ENCODE measurements around the gene CEP120. TPM values are rescaled to one million over a fixed set of nuclear protein-coding genes. Genes with fewer than 3 reads are reported as not detected.

CEP120 gene
- total and polyA plus RNA-seq, 2 experiments from 2014 or later = 4.9 to 16.3 TPM

DNA sequence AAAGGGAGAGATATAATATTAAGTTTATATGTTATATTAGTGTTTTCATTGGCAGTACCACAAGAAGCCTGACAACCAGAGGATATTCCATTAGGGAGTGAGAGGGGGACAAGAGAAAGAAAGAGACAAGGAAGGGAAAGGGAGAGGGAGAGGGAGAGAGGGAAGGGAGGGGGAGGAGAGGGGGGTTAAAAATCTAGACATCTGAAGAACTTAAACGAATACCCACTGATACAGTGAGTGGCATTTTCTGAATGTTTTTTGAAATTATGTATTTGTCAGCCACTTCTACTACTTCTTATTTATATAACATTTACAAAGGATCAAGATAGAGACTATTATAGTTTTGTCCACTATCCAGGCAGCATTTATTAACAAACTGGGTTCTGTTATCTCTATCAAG lies 11.6 kb upstream of the CEP120 start:
- Mint-ChIP-seq H3K27ac (no peak overlapping the region), H3K27me3 (ENCODE audit: insufficient read depth, low read depth, poor library complexity) (peaks cover 2% of the 10 kb centered on the region), H3K9me3 (no peaks in the 10 kb centered on the region), H3K4me3 (no peak overlapping the region), H3K36me3 (ENCODE audit: low read depth) (no peaks in the 10 kb centered on the region), H3K4me1 (peaks cover 10% of the 10 kb centered on the region)
- Histone ChIP-seq H3K27ac (ENCODE audit: low read depth) (no peak overlapping the region), H3K79me2 (replicated peaks; ENCODE audit: insufficient read depth) (no peaks in the 10 kb centered on the region), H3K36me3 (ENCODE audit: insufficient read depth) (no peaks in the 10 kb centered on the region), H4K20me1 (replicated peaks; ENCODE audit: insufficient read depth) (no peaks in the 10 kb centered on the region), H3F3A (replicated peaks; ENCODE audit: low read depth) (no peaks in the 10 kb centered on the region), H3K27me3 (ENCODE audit: insufficient read depth) (no peaks in the 10 kb centered on the region), H2AFZ (no peak overlapping the region), H3K4me3 (no peak overlapping the region), H3K4me1 (ENCODE audit: insufficient read depth) (no peaks in the 10 kb centered on the region; the same call in 1 of the 2 replicates), H3K4me2 (no peak overlapping the region), H3K9me2 (ENCODE audit: insufficient read depth) (no peaks in the 10 kb centered on the region)
- no peak for TF ChIP-seq ZNF462 (CRISPR knock-in tag; IDR thresholded peaks at IDR 0.05)
- TF ChIP-seq CREB1 (CRISPR knock-in tag; IDR thresholded peaks at IDR 0.05; ENCODE audit: low read depth) = no peak
- no peak for TF ChIP-seq JUNB (IDR thresholded peaks at IDR 0.05; ENCODE audit: unreplicated experiment)
- no peak for TF ChIP-seq NANOG (IDR thresholded peaks at IDR 0.05; ENCODE audit: borderline replicate concordance)
- TF ChIP-seq, protein P1, sequence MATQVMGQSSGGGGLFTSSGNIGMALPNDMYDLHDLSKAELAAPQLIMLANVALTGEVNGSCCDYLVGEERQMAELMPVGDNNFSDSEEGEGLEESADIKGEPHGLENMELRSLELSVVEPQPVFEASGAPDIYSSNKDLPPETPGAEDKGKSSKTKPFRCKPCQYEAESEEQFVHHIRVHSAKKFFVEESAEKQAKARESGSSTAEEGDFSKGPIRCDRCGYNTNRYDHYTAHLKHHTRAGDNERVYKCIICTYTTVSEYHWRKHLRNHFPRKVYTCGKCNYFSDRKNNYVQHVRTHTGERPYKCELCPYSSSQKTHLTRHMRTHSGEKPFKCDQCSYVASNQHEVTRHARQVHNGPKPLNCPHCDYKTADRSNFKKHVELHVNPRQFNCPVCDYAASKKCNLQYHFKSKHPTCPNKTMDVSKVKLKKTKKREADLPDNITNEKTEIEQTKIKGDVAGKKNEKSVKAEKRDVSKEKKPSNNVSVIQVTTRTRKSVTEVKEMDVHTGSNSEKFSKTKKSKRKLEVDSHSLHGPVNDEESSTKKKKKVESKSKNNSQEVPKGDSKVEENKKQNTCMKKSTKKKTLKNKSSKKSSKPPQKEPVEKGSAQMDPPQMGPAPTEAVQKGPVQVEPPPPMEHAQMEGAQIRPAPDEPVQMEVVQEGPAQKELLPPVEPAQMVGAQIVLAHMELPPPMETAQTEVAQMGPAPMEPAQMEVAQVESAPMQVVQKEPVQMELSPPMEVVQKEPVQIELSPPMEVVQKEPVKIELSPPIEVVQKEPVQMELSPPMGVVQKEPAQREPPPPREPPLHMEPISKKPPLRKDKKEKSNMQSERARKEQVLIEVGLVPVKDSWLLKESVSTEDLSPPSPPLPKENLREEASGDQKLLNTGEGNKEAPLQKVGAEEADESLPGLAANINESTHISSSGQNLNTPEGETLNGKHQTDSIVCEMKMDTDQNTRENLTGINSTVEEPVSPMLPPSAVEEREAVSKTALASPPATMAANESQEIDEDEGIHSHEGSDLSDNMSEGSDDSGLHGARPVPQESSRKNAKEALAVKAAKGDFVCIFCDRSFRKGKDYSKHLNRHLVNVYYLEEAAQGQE (IDR thresholded peaks at IDR 0.05; ENCODE audit: unreplicated experiment) = no peak
- TF ChIP-seq POLR2AphosphoS5 (IDR thresholded peaks at IDR 0.05; ENCODE audit: low read depth) = no peak
- TF ChIP-seq EZH2phosphoT487 (IDR thresholded peaks at IDR 0.05; ENCODE audit: unreplicated experiment) = no peak
- TF ChIP-seq STAT1 (IDR thresholded peaks at IDR 0.05; ENCODE audit: unreplicated experiment) = no peak
- TF ChIP-seq, protein P2, sequence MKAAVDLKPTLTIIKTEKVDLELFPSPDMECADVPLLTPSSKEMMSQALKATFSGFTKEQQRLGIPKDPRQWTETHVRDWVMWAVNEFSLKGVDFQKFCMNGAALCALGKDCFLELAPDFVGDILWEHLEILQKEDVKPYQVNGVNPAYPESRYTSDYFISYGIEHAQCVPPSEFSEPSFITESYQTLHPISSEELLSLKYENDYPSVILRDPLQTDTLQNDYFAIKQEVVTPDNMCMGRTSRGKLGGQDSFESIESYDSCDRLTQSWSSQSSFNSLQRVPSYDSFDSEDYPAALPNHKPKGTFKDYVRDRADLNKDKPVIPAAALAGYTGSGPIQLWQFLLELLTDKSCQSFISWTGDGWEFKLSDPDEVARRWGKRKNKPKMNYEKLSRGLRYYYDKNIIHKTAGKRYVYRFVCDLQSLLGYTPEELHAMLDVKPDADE (IDR thresholded peaks at IDR 0.05) = no peak
- TF ChIP-seq CTCF (conservative IDR thresholded peaks at IDR 0.05; ENCODE audit: low read depth in 2 of 2) = no peak
- TF ChIP-seq ZNF114 (CRISPR knock-in tag; IDR thresholded peaks at IDR 0.05) = no peak
- no peak for TF ChIP-seq ZNF331 (CRISPR knock-in tag; IDR thresholded peaks at IDR 0.05; ENCODE audit: low read depth)
- TF ChIP-seq EZH2 (IDR thresholded peaks at IDR 0.05; ENCODE audit: low read depth, unreplicated experiment) = no peak
- DNase-seq (ENCODE audit: low spot score) (no peak), ATAC-seq (no peak)

Data from GM23338 (cell line).